Body of pancreas (tissue), 4 donors: ENCODE results near the gene FURIN.

ENCODE experiments used
- CTCF ChIP-seq, 7 experiments: fragments of 450-650 bp in 4 of 7; fragments of 200-600 bp in 3 of 7; sonication (generic) in 3 of 7; IDR thresholded peaks; one replicate each; pipeline ENCODE4 v1.5.1; 2016 to 2019; ENCODE audit warnings: antibody characterized with exemption in 7 of 7
- POLR2A ChIP-seq, 3 donors: fragments of 450-650 bp; IDR thresholded peaks; one replicate each; pipeline ENCODE4 v1.6.1; 2016; ENCODE audit warnings: antibody characterized with exemption in 3 of 3, mild to moderate bottlenecking in 2 of 3

DNA sequence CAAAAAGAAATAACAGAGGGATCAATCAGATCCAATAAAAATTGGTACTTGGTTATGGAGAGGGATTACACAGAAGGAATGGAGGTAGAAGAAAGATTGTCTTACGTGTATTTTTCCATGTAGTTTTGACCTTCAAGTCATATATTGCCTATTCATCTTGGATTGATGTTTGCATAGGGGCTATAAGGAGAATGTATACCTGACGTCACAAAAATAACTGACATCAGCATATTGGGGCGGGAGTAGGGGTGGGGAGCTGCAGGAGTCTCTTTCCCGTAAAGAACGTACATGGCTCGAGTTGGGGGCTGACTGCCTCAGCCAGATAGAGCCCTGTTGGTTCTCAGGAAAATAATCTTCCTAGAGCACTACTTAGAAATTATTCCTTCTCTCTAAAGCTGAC, 5.9 kb upstream of the FURIN start:
- TF ChIP-seq CTCF (IDR thresholded peaks at IDR 0.05) (no peak), POLR2A (IDR thresholded peaks at IDR 0.05) (no peak)
